B cell (primary cell): ENCODE measurements around the gene TMEM94. TPM values are rescaled to one million over a fixed set of nuclear protein-coding genes. Genes with fewer than 3 reads are reported as not detected.
"Not testable (repeated sequence)": the region's sequence is repeated elsewhere in the genome, so short reads cannot be mapped to it uniquely, and the experiment has no call there.

Experiments
- ATAC-seq: fragments of 200-7000 bp; cut with Tn5 transposase; one replicate; pipeline ENCODE4 v1.10.0; 2021; ENCODE audit warnings: low read depth, mild to moderate bottlenecking, moderate number of reproducible peaks, moderate library complexity
- CTCF ChIA-PET: fragments of 350-600 bp; sonication (Branson Sonifier 250); formaldehyde crosslinking; loops from one replicate; lab custom pipeline; 2021; ENCODE audit warnings: antibody characterized with exemption, inconsistent platforms; lab: Charles Lee
- POLR2A ChIA-PET: fragments of 350-600 bp; sonication (Branson Sonifier 250); formaldehyde crosslinking; loops from one replicate; lab custom pipeline; 2021; ENCODE audit warnings: antibody characterized with exemption; lab: Charles Lee
- DNase-seq: peaks from one replicate; pipeline ENCODE4 v3.0.0; 2013
- H2AFZ ChIP-seq: 2 replicates; pipeline ENCODE4 v1.6.1; 2012; ENCODE audit warnings: mild to moderate bottlenecking, low read depth, low read length; ENCODE audit not compliant: insufficient read depth, poor library complexity, severe bottlenecking
- H3K27ac ChIP-seq, 2 donors: 1 replicate in 1 of 2; 2 replicates in 1 of 2; pipeline ENCODE4 v1.5.1; 2012 to 2013; ENCODE audit warnings: low read length in 2 of 2, mild to moderate bottlenecking in 2 of 2, moderate library complexity in 1 of 2
- H3K27me3 ChIP-seq, 4 experiments: fragments of 200-600 bp in 1 of 4; sonication (generic) in 1 of 4; replicated peaks in 1 of 4; 1 replicate in 2 of 4; 2 replicates in 2 of 4; pipeline versions ENCODE4 v1.6.1 to v1.7.0; 2013 to 2016; ENCODE audit warnings: low read length in 3 of 4, mild to moderate bottlenecking in 2 of 4, mixed read lengths in 1 of 4, moderate library complexity in 1 of 4; ENCODE audit not compliant: insufficient read depth in 4 of 4, control insufficient read depth in 3 of 4; ENCODE audit errors: control extremely low read depth in 1 of 4
- H3K36me3 ChIP-seq, 2 experiments: replicated peaks in 1 of 2; 1 replicate in 1 of 2; 2 replicates in 1 of 2; pipeline versions ENCODE4 v1.6.1 to v1.7.1; 2013; ENCODE audit warnings: low read length in 1 of 2; ENCODE audit not compliant: insufficient read depth in 2 of 2, control insufficient read depth in 1 of 2; ENCODE audit errors: control extremely low read depth in 1 of 2, extremely low read depth in 1 of 2
- H3K4me1 ChIP-seq, 2 donors: fragments of 200-600 bp in 1 of 2; sonication (generic) in 1 of 2; 1 replicate in 1 of 2; 2 replicates in 1 of 2; pipeline versions ENCODE4 v1.5.1 to v1.6.1; 2013 to 2017; ENCODE audit warnings: low read length in 2 of 2; ENCODE audit not compliant: control insufficient read depth in 2 of 2, insufficient read depth in 2 of 2
- H3K4me2 ChIP-seq: replicated peaks from 2 replicates; pipeline ENCODE3; 2012; ENCODE audit warnings: mild to moderate bottlenecking, low read depth, low read length; ENCODE audit not compliant: poor library complexity, severe bottlenecking
- H3K4me3 ChIP-seq, 5 experiments: fragments of 200-600 bp in 1 of 5; sonication (generic) in 1 of 5; 1 replicate in 3 of 5; 2 replicates in 2 of 5; pipeline versions ENCODE4 v1.5.1 to v1.7.0; 2011 to 2016; ENCODE audit warnings: low read length in 4 of 5, mild to moderate bottlenecking in 4 of 5, low read depth in 2 of 5, control low read depth in 1 of 5, moderate library complexity in 1 of 5; ENCODE audit not compliant: insufficient read depth in 1 of 5; ENCODE audit errors: control extremely low read depth in 1 of 5, extremely low read depth in 1 of 5
- H3K79me2 ChIP-seq: fragments of 200-600 bp; sonication (generic); one replicate; pipeline ENCODE4 v1.6.0; 2016; ENCODE audit warnings: low read length; ENCODE audit not compliant: control insufficient read depth, insufficient read depth
- H3K9ac ChIP-seq: fragments of 200-600 bp; sonication (generic); 2 replicates; pipeline ENCODE4 v1.6.1; 2017; ENCODE audit warnings: mild to moderate bottlenecking, low read length, moderate library complexity
- H3K9me3 ChIP-seq, 3 donors: one replicate each; pipeline versions ENCODE4 v1.6.1 to v1.7.1; 2013; ENCODE audit warnings: low read length in 2 of 3; ENCODE audit not compliant: control insufficient read depth in 2 of 3, insufficient read depth in 1 of 3; ENCODE audit errors: control extremely low read depth in 1 of 3
- H4K20me1 ChIP-seq: 2 replicates; pipeline ENCODE4 v1.6.0; 2012; ENCODE audit warnings: mild to moderate bottlenecking, low read length; ENCODE audit not compliant: insufficient read depth, control insufficient read depth, poor library complexity, severe bottlenecking
- H3K27ac Mint-ChIP-seq: one replicate; pipeline ENCODE4 v1.8.0; 2021; ENCODE audit warnings: mixed read lengths
- H3K27me3 Mint-ChIP-seq: one replicate; pipeline ENCODE4 v1.8.0; 2021; ENCODE audit warnings: mixed read lengths
- H3K4me1 Mint-ChIP-seq: one replicate; pipeline ENCODE4 v1.8.0; 2021; ENCODE audit warnings: mixed read lengths
- H3K4me3 Mint-ChIP-seq: one replicate; pipeline ENCODE4 v1.8.0; 2021; ENCODE audit warnings: mixed read lengths
- H3K9me3 Mint-ChIP-seq: one replicate; pipeline ENCODE4 v1.8.0; 2022; ENCODE audit warnings: mixed read lengths; ENCODE audit not compliant: insufficient read depth
- CTCF ChIP-seq: fragments of 200-600 bp; IDR thresholded peaks from one replicate; pipeline ENCODE4 v1.8.0; 2022; ENCODE audit warnings: antibody characterized with exemption, mild to moderate bottlenecking
- EZH2 ChIP-seq: IDR thresholded peaks from 2 replicates; pipeline ENCODE4 v1.6.1; 2012; ENCODE audit warnings: borderline replicate concordance, low read depth, mild to moderate bottlenecking, moderate library complexity, low read length; ENCODE audit not compliant: insufficient read depth, poor library complexity, severe bottlenecking
- WGBS: methylation state at CpG from one replicate; pipeline ENCODE4 v1.1.5; 2013; ENCODE audit warnings: missing lambda C conversion rate; ENCODE audit not compliant: insufficient coverage; 5-methylcytosine and 5-hydroxymethylcytosine counted together
- intact Hi-C: fragments of 100-400 bp; cut with micrococcal nuclease; formaldehyde crosslinking; loops from one replicate; pipeline ENCODE4 v1.10.0; 2022
- polyA plus RNA-seq: library from polyadenylated mRNA; depleted of rRNA; stranded (reverse); fragments of >200 nt; gene quantifications from 2 replicates; pipeline ENCODE4 v1.2.3, GENCODE V29; 2012
- total RNA-seq, 2 donors: library from RNA; stranded (reverse); fragments of 120-200 nt in 1 of 2; gene quantifications; 1 replicate in 1 of 2; 2 replicates in 1 of 2; pipeline versions ENCODE4 v1.2.3 to v1.2.4, GENCODE V29; 2013 to 2022

Gene TMEM94
- total and polyA plus RNA-seq, 2 donors (not counting 1 experiment from before 2014, with no cell fraction given) = 139 to 158 TPM

GRCh38 chr17:75476752-75477489, 20.5 kb downstream of the TMEM94 start:
- Histone ChIP-seq H4K20me1 (peaks cover 14% of the 10 kb centered on the region), H3K4me2 (no peak overlapping the region), H2AFZ (no peak overlapping the region), H3K4me3 (no peak overlapping the region), H3K4me1 (no peaks in the 10 kb centered on the region), H3K9ac (no peak overlapping the region), H3K79me2 (peaks cover 47% of the 10 kb centered on the region), H3K27ac (no peak overlapping the region), H3K27me3 (no peaks in the 10 kb centered on the region), H3K36me3 (peaks cover 0 to 28% of the 10 kb centered on the region in 2 experiments), H3K9me3 (no peaks in the 10 kb centered on the region)
- Mint-ChIP-seq H3K4me1 (no peaks in the 10 kb centered on the region), H3K27me3 (no peaks in the 10 kb centered on the region), H3K27ac (no peak overlapping the region), H3K4me3 (no peak overlapping the region), H3K9me3 (no peaks in the 10 kb centered on the region)
- WGBS = 97% methylated on average over 10 of the region's 11 CpGs
- no peak for ATAC-seq
- DNase-seq = no peak
- ChIA-PET CTCF (interaction anchor here (1.1 to 2.0 kb wide), 2 partner anchors 51 to 272 kb away, joined by 3 to 4 read pairs; no protein-coding TSS in a partner anchor), POLR2A (no interaction called here)
- TF ChIP-seq CTCF (no peak), EZH2 (no peak)
- intact Hi-C loops = no loop called here

DNA sequence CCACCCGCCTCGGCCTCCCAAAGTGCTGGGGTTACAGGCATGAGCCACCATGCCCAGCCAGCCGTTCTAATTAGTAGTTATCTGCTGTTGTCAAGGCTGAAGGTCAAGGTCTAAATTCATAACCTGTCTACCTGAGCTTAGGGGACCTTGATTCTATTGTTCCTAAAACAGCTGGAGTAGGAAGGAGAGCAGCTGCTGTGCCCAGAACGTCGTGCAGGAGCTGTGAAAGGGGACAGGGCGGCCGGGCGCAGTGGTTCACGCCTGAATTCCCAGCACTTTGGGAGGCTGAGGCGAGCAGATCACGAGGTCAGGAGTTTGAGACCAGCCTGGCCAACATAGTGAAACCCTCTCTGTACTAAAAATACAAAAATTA, 21.0 kb downstream of the TMEM94 start:
- H3K4me1 ChIP-seq, H3K4me2 ChIP-seq, ATAC-seq, POLR2A ChIA-PET, H2AFZ ChIP-seq, H3K4me1 Mint-ChIP-seq, H3K27ac Mint-ChIP-seq, H3K9me3 ChIP-seq, H3K27ac ChIP-seq, H3K27me3 ChIP-seq, H3K9ac ChIP-seq, H3K4me3 Mint-ChIP-seq, H3K27me3 Mint-ChIP-seq, H3K9me3 Mint-ChIP-seq, DNase-seq, intact Hi-C loops, H3K4me3 ChIP-seq: not testable (repeated sequence)
- peaks cover 0 to 23% of the 10 kb centered on the region in 2 experiments for H3K36me3 ChIP-seq
- CTCF ChIA-PET = interaction anchor here (1.1 to 2.0 kb wide), 2 partner anchors 52 to 271 kb away, joined by 3 to 4 read pairs; no protein-coding TSS in a partner anchor
- H4K20me1 ChIP-seq = peaks cover 14% of the 10 kb centered on the region
- 91% methylated on average over 10 of the region's 11 CpGs for WGBS
- H3K79me2 ChIP-seq = peaks cover 42% of the 10 kb centered on the region
